Esophagus squamous epithelium (tissue), 4 donors: ENCODE results near the gene PPP3CA.

Experiments
- POLR2A ChIP-seq, 4 donors: fragments of 450-650 bp; IDR thresholded peaks; one replicate each; pipeline ENCODE4 v1.6.1; 2017; ENCODE audit warnings: antibody characterized with exemption in 4 of 4, mild to moderate bottlenecking in 4 of 4, moderate library complexity in 3 of 4
- TF ChIP-seq, protein P1 (sequence below), 6 experiments: fragments of 450-650 bp in 4 of 6; fragments of 200-600 bp in 2 of 6; sonication (generic) in 2 of 6; IDR thresholded peaks; one replicate each; pipeline ENCODE4 v1.5.1; 2016 to 2019; ENCODE audit warnings: antibody characterized with exemption in 6 of 6, mild to moderate bottlenecking in 4 of 6, moderate library complexity in 4 of 6

DNA sequence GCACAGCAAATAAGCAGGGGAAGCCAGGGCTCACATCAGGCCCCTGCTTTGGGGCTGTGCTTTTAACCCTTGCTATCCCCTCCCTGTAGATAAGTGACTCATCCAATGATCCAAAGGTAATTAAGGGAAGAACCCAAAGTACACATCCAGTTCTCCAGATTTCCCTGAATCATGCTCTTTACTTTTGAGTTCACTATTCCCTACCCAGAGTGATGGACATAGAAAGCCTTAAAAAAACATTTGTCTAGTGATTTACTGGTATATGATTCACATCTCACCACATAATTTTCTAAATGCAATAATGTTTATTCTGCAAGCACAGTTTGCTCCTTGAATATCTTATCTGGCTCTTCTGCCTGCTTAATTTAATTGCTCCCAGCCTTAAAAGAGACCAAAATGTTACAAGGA is 136.2 kb downstream of the PPP3CA start:
- TF ChIP-seq, protein P1, sequence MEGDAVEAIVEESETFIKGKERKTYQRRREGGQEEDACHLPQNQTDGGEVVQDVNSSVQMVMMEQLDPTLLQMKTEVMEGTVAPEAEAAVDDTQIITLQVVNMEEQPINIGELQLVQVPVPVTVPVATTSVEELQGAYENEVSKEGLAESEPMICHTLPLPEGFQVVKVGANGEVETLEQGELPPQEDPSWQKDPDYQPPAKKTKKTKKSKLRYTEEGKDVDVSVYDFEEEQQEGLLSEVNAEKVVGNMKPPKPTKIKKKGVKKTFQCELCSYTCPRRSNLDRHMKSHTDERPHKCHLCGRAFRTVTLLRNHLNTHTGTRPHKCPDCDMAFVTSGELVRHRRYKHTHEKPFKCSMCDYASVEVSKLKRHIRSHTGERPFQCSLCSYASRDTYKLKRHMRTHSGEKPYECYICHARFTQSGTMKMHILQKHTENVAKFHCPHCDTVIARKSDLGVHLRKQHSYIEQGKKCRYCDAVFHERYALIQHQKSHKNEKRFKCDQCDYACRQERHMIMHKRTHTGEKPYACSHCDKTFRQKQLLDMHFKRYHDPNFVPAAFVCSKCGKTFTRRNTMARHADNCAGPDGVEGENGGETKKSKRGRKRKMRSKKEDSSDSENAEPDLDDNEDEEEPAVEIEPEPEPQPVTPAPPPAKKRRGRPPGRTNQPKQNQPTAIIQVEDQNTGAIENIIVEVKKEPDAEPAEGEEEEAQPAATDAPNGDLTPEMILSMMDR (IDR thresholded peaks at IDR 0.05): no peak
- TF ChIP-seq POLR2A (IDR thresholded peaks at IDR 0.05): no peak
